Stimulated activated CD8-positive, alpha-beta memory T cell treated with anti-CD3 and anti-CD28 coated beads, Interleukin-2, amount 100 ng/mL, for 48 hours (primary cell): Measurements from ENCODE around the gene ACTN1.

Experiments used
- DNase-seq, 2 donors: peaks; one replicate each; pipeline ENCODE4 v3.0.0-alpha.2; 2020; ENCODE audit warnings: low read depth in 2 of 2

Gene ACTN1

DNA sequence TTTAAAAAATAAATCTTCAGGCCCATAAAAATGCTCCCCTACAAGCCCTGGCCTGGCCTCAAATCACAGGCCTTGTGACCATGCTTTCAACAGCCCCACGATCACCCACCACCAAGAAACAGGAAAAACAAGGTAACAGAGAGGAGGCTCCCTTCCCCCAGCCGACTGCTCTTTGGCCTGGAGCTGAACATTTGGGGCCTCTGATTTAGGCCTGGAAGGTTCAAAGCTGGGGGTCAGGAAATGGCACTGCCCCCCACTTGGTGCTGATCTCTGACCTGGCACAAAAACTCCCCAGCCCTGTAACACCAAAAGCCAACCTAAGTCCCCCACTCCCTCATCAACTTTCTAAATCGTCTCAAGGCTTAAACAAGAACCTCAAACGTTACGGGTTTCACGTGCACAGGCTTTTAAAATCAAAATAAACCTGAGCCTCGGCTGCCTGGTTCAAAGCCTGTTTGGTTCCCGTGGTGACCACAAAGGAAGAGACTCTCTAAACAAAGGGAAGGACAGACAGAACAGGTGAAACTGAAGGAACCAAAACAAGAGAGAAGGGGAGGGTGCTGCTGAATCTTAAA, 9.0 kb downstream of the ACTN1 start:
- no peak for DNase-seq

DNA sequence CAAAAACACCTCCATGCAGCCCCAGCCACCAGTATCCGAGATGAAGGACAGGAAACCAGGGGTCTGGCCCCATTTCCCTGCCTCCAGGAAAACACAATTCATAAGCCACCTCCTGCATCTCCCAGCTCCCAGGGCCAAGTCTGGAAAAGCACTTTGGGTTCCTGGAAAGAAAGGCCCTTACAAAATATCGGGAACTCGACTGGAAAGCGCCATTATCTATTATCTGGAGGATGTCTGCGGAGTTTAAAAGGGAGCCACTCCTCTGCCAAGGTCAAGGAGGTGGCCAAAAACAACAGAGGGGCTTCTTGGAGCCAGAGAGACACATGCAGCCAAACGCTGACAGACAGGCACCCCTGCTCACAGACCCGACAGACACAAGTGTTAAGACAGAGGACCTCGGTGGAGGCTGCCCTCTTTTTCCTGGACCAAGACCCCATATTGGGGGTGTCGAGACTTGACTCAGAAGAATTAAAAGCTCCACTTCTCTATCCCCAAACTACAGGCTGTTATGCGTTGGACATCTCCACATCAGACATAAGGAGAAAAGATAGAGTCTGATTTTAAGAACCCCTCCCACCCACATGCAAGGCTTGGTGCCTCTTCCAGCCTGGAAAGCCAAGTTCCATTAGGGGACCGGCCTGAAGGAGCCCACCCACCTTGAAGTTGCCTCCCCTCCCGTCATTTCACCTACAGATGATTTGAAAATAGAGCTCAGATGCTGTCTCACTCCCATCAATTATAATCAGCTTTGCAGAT, 9.6 kb downstream of the ACTN1 start:
- no peak for DNase-seq

DNA sequence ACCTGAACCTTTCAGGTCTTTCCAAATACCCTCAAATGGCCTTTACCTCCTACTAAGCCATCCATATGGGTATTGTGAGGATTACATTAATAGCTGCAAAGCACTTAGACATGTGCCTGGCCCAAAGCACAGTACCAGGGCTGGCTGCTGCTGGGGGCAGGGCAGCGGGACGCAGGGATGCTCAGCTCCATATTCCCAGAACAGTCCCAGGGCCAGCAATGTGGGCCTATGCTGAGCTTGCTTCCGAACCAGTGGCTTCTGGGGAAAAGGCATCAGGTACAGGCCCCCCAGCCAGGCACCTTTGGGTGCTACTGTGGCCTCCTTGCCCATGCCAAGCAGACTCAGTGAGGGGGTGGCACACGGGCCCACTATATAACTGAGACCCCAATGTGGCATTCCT, 10.4 kb downstream of the ACTN1 start:
- DNase-seq, result no peak

DNA sequence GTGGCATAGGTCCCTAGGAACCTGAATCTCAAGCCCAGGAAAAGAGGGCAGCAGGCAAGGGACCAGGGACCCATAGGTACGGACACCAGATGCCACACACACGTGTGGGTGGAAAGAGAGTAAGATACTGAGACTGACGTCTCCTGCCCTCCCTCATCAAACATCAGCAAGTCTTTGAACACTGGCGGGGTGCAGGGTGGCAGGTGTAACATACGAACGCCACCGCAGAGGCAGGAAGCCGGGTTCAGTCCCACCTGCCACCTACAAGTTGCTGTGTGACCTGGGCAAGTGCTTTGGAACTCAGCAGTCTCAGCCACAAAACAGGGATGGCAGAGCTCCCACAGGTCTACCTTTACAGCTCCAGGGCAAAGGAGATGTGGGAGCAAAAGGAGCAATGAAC, 11.1 kb downstream of the ACTN1 start:
- no peak for DNase-seq

DNA sequence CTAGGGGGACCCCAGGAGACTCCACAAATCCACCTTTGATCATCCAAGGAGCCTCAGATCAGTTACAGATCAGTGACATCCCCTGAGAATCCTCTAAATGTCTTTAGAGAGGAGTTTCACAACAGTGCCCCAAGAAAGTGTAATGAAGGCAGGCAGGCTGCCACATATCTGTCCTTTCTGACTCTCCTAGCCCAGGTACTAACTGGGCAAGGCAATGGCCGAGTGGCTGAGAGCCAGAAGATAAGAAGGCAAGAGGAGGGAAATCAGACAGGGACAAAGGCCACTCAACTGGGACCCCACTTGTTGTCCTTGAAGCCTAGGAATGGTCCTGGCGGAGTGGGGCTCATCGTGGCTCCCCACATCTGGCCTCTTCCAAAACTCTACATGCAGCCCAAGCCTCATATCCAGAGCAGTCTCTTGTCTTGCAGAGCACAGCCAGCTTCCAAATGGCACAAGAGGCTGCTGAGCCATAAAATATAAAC, 11.6 kb downstream of the ACTN1 start:
- no peak for DNase-seq

DNA sequence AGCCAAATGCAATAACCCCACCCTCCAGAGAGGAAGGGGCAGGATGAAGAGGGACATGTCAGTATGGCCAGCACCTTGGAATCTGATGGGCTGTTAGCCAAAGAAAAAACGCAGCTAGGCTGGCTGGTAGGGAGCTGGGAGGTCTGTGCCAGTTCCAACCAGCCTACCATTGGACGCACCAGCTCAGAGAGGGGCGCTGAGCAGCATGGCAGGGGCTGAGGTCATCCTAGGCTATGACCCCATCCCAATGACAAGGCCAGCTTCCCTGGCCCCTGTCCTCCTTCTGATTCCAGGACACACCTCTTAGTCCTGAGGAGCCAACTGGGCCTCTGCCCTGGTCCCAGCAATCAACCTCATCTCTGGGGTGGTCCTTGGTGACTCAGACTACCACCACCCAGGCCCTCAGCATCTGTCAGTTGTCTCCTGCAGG, 12.2 kb downstream of the ACTN1 start:
- DNase-seq, result no peak

DNA sequence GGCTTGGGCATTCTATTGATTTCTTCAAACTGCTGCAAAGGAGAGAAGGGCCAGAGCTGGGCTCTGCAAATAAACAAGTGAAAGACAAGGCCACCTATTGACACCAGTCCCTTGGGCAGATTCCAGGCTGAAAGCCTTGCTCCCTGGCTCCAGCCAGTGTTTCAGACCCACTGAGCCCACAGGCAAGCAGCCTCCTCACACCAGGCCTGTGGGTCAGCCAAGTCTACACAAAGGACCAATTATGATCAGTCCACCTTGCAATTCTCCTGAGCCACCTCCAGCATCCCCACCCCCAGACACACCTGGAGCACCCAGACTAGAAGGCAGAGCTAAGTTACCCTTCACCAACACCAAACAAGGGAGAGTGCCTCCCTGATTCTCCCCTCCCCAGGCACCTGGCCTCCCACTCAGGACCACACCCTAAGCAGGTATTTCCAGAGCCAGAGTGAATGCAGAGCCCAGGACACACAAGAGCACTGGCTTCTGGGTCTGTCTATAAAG, 13.8 kb downstream of the ACTN1 start:
- no peak for DNase-seq

DNA sequence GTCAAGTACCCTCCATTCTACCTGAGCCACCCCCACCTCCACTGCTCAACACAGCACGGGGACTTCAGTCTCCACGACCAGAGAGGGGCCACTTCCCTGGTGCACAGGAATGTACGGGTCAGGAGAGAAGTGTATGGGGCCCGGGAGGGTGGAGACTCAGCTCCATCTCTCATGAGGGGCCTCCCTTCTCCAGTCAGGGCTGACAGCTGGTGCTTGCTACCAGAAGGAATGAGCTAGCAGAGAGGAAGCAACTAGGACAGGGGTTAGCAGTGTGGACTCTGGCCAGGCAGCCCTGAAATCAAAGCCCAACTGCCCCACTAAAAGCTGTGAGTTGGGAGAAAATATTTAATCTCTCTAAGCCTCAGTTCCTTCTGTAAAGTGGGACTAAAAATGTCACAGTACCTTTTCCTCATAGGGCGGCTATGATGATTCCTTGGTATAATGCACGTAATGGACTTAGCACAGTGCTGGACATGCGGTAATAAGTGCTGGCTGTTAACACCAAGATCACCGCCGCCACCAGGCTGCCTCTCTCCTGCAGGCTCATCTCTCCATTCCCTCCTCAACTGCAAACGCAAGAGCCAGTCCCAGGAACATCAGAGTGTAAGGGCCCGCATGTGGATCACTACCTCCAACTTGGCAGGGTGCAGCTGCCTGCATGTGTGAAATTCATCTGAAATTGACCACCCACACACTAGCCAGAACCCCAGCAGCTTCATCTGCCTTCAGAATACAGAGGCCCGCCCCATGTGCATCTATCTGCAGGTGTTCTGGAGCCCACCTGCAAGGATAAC, 14.6 kb downstream of the ACTN1 start:
- no peak for DNase-seq

DNA sequence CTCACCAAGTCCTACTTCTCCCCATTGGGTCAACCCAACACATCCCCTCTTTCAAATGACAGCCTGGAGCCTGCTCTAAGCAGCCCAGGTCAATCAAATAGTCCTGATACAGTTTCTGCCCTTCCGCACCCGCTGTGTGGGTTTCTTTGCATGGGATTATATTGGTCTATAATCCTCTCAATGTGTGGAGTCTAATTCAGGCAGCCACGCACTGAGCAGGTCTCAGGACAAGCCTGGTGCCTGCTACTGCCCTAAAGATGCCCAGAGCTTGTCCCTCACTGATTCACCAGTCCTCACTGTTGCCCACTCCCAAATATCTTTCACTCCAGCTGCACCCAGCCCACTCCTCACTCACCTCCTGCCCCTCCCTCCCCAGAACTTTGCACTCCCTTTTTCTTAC, 16.4 kb downstream of the ACTN1 start:
- no peak for DNase-seq

DNA sequence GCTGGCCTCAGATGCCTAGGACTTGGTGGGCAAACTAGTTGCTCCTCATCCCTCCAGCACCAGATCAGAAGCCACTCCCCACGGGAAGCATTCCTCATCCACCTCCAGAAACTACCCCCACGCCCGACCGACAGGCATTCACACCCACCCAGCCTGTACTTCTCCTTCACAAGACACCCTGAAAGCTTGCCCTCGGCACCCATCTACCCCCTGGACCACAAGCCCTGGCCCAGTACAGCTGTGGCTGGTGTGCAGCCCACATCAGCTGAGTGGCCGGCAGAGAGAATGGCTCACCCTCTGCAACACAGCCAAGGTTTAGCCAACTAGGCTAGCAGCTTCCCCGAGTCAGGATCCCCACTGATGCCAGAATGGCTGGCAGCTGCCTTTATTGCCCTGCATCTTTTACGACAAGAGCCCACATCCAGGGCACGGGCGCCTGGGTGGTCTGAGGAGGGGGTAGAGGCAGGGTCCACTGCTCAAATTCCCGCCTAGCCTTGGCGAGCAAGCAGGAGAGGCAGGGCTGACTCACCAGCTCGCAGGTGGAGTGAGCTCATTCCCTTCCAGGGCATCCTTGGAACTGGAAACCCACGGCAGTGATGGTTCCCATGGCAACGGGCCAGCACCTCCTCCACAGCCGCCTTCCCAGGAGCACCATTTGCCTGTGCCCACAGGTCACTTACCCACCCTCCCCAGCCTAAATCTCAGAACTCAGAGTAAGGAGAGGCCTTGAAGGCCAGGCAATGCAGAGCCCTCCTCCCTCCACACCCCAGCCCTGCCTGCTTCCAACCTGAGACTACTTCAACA, 17.1 kb downstream of the ACTN1 start:
- DNase-seq, result no peak

DNA sequence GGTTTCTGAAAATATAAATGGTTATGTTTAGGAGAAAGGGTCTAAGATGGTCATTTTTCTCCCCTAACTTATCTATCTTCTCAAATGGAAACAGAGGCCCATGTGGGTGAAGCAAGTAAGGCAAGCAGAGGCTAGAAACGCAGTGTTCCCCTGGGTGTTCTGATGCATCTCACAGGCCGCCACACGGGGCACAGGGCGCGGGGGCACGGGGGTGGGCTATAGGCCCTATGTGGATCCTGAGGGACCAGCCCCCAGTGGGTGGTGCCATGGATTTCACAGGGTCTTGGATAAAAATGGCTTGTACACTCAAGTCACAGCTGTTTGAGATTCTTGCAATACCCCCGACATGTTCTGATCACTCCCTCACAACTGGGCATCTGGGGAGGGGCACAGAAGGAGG, 17.7 kb downstream of the ACTN1 start:
- no peak for DNase-seq

DNA sequence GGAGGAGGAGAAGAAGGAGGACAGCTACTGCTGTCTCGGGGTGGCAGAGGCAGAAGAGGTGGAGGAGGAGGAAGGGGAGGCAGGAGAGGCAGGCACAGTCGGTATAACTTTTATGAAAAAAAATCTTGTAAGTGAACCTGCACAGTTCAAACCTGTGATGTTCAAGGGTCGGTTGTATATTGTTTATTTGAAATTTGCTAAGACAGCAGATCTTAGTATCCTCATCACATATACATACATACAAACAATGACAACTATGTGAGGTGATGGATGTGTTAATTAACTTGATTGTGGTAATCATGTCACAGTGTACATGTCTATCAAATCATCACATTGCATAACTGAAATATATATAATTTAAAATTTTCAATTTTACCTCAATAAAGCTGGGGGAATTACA, 19.0 kb downstream of the ACTN1 start:
- DNase-seq, result no peak

DNA sequence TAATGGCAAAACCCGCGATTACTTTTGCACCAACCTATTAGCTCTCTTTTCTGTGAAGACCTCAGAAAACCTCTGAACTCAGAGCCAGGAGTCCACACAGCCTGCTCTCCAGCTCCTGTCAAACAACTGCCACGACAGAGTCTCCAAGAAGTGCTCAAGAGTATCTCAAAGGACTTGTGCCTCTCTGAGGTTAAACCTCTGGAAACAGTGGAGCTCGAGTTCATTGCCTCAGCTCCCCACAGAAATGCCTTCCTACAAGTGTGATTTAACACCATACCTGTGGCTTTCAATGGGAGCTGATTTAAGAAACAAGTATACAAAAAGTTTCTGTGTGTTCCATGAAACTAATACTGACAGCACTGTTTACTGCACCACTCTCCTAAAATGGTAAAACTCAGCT, 20.1 kb downstream of the ACTN1 start:
- DNase-seq, result no peak

DNA sequence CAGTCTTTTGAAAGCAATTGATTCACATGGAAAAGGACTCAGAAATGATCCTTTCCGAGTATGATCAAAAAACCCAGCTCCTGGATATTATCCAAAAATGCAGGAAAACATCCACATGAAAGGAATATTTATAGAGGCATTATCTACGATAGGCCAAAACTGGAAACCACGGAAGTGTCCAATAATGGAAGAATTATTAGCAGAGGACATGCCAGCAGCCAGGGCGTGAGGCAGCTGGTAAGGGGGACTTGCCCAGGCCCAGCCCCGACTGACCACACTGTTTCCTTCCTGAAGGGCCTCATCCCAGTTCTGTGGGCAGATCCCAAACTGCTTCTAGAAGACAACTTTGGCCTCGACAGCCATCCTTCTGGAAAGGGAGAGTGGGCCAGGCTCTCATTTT, 20.5 kb downstream of the ACTN1 start:
- no peak for DNase-seq

DNA sequence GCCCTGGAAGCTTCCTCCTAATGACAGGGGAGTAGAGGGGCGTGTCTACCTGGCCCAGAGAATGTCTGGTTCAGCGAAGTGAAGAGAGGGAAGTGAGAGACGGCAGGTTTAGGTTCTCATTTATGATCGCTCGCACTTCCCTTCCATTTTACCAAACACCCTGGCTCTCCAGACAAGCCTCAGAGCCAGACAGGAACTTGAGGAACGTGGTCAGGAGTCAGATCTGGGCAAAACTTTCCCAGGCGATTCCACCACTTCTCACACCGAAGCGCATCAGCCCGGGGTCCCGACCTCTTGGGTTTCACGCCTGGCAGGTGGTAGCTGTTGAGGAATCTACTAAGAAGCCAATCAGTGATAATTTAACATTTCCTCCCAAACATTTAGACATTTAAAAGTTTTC, 21.3 kb downstream of the ACTN1 start:
- DNase-seq, result no peak

DNA sequence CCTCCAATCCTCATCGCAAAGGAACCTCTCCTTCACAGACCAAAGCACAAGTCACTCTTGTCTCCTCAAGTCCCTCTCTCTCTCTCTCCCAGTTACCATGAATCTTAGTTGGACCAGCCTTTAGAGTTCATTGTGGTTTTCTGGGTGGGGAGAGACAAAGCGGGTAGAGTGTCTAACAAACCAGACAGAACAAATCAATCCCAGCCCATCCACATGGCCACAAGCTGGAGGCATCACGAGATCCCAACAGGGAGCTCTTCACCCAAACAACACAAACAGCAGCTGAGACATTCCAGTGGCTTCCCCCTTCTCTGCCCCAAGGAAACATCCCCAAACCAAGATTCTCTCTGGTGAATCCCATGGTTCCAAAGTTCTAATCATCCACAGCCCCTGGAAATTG, 22.4 kb downstream of the ACTN1 start:
- no peak for DNase-seq

DNA sequence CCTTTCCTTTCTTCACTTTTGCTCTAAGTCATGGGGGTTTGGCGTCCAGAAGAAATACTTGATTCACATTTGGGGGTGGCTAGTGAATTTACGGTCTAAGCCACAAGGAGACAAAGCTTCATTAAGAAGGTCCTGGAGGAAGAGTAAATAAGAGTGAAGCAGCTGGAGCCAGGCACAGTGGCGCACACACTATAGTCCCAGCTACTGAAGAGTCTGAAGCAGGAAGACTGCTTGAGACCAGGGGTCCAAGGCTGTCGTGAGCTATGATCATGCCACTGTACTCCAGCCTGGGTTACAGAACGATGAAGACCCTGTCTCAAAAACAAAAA, 23.3 kb downstream of the ACTN1 start:
- DNase-seq, result no peak

DNA sequence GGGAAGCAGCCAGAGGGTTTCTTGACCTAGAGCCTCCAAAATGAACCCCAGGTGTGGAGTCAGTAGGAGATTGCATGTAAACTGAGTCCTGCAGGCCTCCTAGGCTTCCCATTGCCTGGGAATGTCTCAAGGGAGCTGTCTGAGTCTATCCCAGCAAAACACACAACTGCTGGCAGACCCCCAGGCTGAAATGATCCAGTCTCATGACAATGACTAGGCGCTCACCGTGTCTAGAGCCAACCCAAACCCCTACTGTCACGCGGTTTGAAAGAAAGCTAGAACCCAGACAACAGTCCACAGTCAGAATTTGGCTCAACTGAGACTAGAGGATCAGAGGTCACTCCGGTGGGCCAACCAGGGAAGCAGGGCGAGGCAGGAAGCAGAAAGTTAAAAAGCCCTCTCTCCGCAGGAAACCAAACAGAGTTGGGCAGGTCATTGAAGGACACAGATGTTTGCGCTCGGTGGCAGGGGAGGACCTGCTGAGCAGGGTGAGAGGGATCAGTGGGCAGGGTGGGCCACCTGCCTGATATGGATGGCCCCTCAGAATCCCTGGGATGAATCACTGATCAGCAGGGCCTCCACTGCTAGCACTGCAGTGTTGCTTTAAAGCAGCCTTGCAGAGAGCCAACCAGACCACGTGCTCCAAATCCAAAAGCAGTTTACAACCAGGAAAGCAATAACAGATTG, 23.8 kb downstream of the ACTN1 start:
- DNase-seq, result no peak

DNA sequence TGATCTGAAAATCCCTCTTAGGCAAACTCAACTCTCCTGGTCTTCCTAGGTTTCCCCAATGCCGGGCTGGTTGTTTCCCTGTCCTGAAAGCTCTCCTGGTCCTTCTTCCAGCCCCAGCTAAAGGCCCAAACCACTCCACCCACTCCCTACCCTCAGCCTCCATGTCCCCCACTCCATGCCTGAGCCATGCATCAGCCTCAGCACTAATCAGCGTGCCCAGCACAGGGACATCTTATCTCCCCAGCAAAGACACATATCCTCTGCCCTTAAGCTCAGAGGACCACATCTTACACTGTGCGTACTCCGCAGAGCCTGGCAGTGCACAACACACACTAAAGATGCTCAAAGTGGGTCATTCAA, 25.9 kb downstream of the ACTN1 start:
- no peak for DNase-seq

DNA sequence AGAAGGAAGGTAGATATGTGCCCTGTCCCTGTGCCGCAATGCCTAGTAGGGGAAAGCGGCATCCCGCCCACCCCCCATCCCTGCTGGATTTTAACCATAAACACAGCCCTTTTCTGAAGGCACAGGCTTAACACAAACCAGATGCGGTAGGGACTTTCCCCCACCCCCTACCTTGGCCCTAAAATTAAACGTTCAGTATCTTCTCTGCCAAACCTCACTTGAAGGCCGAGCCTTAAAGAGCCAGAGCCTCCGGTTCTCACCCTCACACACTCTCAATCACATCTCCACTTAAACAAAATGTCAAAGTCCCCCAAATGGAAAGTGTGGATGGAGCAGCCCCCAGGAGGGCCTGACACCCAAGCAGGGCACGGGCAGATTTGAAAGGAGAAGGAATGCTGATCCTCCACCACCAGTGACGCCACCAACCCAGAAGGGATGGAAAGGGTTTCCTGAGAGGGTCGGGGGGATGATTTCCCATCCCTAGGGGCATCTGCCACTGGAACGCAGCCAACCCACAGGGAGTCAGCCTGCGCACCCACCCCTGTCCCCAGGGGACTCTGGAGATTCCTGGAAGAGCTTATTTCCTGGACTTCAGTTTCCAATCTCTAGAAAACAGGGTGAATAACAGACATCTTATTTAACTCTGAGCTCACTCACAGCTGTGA, 26.4 kb downstream of the ACTN1 start:
- no peak for DNase-seq
